PFSK-1 (cell line): Measurements from ENCODE around the gene KDM3B.

ENCODE experiments used
- FOXP2 ChIP-seq: optimal IDR thresholded peaks from 2 replicates; pipeline ENCODE3; 2011; ENCODE audit warnings: borderline replicate concordance, control low read depth, inconsistent platforms; ENCODE audit not compliant: insufficient read depth; ENCODE audit errors: extremely low read length, extremely low read depth
- POLR2AphosphoS5 ChIP-seq: IDR thresholded peaks from 2 replicates; pipeline ENCODE4 v1.6.1; 2012; ENCODE audit warnings: low read depth, mild to moderate bottlenecking, control low read depth, low read length, moderate library complexity
- SIN3A ChIP-seq: IDR thresholded peaks from 2 replicates; pipeline ENCODE4 v1.6.1; 2012; ENCODE audit warnings: mild to moderate bottlenecking, low read length, moderate library complexity, borderline replicate concordance; ENCODE audit not compliant: insufficient read depth
- TAF1 ChIP-seq: IDR thresholded peaks from 2 replicates; pipeline ENCODE4 v1.6.1; 2012; ENCODE audit warnings: low read length, control low read depth, borderline replicate concordance; ENCODE audit not compliant: insufficient read depth
- TF ChIP-seq, protein P1 (sequence below), 2 experiments: IDR thresholded peaks; 2 replicates each; pipeline versions ENCODE4 v1.6.1 to v1.8.0; 2011 to 2012; ENCODE audit warnings: low read depth in 2 of 2, low read length in 2 of 2, control low read depth in 1 of 2, inconsistent platforms in 1 of 2, mild to moderate bottlenecking in 1 of 2, moderate library complexity in 1 of 2; ENCODE audit not compliant: insufficient read depth in 1 of 2

KDM3B gene

GRCh38 chr5:138459311-138459933, 106.9 kb downstream of the KDM3B start:
- no peak for TF ChIP-seq SIN3A
- TF ChIP-seq POLR2AphosphoS5: no peak
- TF ChIP-seq FOXP2: no peak
- TF ChIP-seq, protein P1, sequence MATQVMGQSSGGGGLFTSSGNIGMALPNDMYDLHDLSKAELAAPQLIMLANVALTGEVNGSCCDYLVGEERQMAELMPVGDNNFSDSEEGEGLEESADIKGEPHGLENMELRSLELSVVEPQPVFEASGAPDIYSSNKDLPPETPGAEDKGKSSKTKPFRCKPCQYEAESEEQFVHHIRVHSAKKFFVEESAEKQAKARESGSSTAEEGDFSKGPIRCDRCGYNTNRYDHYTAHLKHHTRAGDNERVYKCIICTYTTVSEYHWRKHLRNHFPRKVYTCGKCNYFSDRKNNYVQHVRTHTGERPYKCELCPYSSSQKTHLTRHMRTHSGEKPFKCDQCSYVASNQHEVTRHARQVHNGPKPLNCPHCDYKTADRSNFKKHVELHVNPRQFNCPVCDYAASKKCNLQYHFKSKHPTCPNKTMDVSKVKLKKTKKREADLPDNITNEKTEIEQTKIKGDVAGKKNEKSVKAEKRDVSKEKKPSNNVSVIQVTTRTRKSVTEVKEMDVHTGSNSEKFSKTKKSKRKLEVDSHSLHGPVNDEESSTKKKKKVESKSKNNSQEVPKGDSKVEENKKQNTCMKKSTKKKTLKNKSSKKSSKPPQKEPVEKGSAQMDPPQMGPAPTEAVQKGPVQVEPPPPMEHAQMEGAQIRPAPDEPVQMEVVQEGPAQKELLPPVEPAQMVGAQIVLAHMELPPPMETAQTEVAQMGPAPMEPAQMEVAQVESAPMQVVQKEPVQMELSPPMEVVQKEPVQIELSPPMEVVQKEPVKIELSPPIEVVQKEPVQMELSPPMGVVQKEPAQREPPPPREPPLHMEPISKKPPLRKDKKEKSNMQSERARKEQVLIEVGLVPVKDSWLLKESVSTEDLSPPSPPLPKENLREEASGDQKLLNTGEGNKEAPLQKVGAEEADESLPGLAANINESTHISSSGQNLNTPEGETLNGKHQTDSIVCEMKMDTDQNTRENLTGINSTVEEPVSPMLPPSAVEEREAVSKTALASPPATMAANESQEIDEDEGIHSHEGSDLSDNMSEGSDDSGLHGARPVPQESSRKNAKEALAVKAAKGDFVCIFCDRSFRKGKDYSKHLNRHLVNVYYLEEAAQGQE (IDR thresholded peaks at IDR 0.05; ENCODE audit: insufficient read depth in 1 of 2, low read depth in 2 of 2, low read length in 2 of 2): no peak
- TF ChIP-seq TAF1: no peak

GRCh38 chr5:138460032-138460693, 107.7 kb downstream of the KDM3B start:
- TF ChIP-seq SIN3A (no peak), POLR2AphosphoS5 (no peak), TAF1 (no peak), FOXP2 (no peak)
- TF ChIP-seq, protein P1 (IDR thresholded peaks at IDR 0.05; ENCODE audit: insufficient read depth in 1 of 2, low read depth in 2 of 2, low read length in 2 of 2): no peak

DNA sequence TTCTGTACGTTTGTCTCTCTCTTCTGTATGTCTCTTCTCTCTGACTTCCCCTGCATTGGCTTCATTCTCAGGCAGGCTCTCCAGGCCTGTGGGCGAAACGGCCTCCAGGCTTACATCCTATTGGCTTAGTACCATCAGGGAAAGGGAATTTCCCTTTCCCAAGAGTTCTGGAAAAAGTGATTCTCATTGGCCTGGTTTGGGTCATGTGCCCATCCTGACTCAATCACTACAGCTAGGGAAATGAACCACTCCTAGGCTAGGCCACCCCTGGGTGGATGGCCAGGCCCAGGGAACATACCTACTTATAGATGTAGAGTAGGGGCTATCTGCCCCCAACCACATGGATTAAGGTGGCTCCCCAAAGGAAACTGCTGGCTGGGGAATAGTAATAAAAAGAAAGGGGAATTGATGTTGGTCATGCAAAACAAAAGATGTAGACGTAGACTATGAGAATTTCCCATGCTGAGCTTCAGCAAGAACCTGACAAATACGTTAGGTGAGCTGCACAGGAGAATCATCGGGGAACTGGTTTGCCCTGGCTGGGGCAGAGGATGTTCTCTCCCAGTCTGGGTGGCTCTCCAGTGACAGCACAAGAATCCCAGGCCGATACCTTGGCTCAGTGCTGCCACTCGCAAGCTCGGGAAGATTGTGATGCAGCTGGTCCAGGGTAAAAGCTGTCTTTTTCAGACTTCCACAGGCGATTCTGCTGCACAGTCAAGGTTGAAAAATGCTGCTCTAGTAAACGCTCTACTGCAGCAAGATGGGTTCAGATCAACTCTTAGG, 109.0 kb downstream of the KDM3B start:
- TF ChIP-seq POLR2AphosphoS5: no peak
- TF ChIP-seq FOXP2: no peak
- no peak for TF ChIP-seq TAF1
- no peak for TF ChIP-seq SIN3A
- TF ChIP-seq, protein P1 (IDR thresholded peaks at IDR 0.05; ENCODE audit: insufficient read depth in 1 of 2, low read depth in 2 of 2, low read length in 2 of 2): no peak

- TF ChIP-seq FOXP2 (no peak), SIN3A (no peak), TAF1 (no peak), POLR2AphosphoS5 (no peak)
- TF ChIP-seq, protein P1 (IDR thresholded peaks at IDR 0.05; ENCODE audit: insufficient read depth in 1 of 2, low read depth in 2 of 2, low read length in 2 of 2): no peak
Measured at GRCh38 chr5:138463419-138464007, 111.0 kb downstream of the KDM3B start.
